SKM-1 (cell line): ENCODE measurements around the gene KRTAP10-10.
"Not testable (repeated sequence)": the region's sequence is repeated elsewhere in the genome, so short reads cannot be mapped to it uniquely, and the experiment has no call there.

Experiments
- DNase-seq: peaks from one replicate; lab custom pipeline; 2025; ENCODE audit not compliant: unreplicated experiment; lab: John Stamatoyannopoulos, UW

The KRTAP10-10 gene

DNA sequence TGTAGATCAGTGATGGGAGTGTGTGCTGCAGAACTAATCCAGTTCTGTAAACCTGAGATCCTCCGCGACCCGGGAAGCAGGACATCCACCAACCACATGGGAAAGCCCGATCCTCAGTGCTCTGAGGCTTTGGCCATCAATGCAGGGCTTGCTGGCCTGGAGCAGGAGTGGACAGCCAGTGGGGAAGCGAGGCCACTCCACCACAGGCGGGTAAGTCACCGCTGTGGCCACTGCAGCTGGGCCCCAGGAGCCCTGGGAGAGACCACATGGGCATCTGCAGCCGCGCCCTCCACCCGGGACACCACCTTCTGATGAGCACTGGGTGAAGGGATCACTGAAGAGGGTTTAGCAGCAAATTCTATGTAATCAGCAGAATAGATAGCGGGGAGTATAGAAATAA, 44.0 kb downstream of the KRTAP10-10 start:
- no peak for DNase-seq

DNA sequence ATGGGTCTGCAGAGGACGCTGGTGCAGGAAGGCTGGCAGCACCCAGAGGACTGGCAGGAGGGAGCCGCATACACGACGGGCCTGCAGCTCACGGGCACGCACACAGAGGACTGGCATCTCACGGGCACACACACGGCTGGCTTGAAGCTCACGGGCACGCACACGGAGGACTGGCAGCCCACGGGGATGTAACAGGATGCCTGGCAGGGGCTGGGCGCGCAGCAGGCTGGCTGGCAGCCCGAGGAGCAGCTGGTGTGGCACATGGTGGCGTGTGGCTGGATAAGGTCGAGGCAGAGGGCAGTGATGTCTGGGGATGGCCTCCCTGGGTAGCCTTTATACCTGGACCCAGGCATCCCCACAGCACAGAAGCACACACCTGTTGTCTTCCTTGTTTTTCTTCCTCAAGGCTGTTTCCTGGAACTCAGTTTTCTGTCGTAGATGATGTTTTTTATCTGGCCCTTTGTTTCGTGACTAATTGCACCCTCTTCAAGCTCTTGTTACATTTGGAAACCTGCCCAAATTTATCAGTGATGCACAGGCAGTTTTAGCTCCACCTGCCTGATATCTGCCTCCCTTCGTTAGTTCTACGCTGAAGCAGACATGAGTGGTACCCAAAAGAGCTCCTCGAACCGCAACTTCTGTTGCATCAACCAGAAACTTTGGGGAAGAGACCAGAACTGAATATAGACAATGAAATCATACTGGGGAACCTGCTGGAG, 44.9 kb downstream of the KRTAP10-10 start, which contains the start of gene KRTAP12-1:
Gene KRTAP12-1 (minus strand): TSS at position 303 of the 719 bp plus-strand sequence. CDS start 40 bp downstream, at position 263.
- no peak for DNase-seq

DNA sequence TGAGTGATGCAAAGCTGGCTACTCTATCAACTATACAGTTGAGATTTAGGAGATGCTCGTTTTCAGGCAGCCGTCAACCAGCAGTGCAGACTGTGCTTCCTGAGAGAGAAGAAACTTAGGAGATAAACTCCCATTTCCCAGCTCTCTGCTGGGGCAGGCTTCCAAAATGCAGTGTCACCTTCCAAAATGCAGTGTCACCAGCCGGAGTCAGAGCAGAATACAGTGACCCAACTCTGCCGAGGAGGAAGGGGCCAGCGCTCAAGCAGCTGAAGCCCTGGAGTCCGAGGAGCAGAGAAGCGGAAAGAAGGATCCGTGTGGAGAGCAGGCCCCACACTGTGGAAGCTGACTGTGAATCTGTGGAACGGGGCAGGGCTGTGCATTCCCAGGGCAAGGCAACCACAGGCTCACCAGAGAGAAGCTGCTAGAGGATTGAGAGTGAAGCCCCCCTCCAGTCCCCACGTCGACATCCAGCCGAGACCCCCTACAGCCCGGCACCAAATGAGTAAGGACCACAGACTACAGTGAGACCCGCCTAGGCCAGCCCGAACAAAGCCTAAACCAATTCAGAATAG, 45.5 kb downstream of the KRTAP10-10 start:
- DNase-seq: no peak

DNA sequence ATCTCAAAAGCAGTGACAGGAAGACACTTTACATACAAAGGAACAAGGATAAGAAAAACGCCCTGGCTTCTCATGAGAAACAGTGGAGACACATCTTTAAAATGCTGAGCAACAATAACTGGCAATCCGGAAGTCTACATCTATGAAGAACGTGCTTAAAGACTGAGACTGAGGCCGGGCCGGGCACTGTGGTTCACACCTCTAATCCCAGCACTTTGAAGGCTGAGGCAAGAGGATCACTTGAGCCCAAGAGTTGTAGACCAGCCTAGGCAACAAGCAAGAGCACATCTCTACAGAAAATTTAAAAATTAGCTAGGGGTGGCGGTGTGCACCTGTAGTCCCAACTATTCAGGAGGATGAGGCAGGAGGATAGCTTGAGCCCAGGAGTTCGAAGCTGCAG, 46.9 kb downstream of the KRTAP10-10 start:
- DNase-seq: no peak

DNA sequence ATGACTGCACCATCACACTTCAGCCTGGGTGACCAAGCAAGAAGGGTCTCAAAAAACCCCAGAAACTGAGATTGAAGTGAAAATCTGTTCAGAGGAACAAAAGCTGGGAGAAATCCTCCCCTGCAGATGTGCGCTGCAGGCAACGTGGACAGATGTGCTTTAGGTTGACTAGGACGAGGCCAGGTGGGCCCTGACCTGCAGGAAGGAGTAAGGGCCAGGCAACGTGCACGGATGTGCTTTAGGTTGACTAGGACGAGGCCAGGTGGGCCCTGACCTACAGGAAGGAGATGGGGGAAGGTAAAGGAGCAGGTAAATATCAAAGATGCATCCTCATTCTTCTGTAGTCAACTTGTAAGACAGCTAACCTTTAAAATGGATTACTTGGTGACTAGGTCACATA, 47.3 kb downstream of the KRTAP10-10 start:
- DNase-seq: no peak

DNA sequence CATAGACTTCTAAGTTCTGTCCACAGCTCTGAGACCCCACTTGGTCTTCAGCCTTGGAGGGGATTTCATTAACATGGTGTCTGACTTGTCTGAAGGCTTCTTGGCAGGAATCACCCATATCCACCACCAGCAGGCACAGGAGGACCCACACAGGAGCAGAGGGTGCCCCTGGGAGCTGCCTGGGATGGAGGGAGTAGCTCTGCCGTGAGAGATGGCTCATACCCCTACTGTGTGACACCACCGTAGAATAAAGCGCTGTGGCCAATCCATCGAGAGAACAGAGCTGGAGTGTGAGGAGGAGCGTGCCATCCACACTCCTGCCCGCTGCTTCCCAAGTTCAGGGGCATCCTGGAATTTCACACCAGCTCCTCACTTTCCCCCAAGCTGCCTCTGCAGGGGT, 47.9 kb downstream of the KRTAP10-10 start:
- DNase-seq: not testable (repeated sequence)

DNA sequence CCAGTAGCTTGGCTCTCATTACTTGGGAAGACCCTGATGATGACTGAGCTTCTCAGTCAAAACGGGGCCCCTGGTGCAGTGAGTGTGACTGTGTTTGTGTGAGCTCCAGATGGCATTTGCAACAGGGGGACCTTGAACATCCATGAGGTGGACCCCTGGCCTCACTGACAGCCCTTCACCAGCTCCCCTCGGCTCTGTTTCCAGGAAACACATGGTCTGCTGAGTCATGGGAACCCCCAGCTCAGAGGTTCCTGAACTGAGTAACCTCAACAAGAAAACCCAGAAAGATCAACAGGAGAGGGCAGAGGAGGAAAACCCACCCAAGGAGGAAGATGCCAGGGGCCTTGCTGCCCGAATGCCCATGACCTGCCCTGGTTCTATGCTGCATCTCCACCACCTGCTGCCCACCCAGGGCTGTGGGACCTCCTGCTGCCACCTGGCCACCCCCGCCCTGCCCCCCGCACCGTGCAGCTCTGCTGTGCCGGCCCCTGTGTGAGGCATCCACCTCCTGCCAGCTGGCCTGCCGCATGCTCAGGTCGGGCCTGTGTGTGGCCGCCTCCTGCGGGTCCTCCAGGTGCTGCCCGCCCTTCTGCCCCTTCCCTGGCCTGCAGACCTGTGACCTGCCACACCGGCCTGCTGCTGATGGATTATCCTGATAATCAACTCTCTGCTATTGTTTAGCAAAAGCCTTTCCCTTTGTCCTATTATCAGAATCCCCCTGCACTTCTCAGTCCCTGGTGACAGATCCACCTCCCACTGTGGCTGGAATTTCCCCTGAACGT, 49.0 kb downstream of the KRTAP10-10 start:
- DNase-seq: no peak

DNA sequence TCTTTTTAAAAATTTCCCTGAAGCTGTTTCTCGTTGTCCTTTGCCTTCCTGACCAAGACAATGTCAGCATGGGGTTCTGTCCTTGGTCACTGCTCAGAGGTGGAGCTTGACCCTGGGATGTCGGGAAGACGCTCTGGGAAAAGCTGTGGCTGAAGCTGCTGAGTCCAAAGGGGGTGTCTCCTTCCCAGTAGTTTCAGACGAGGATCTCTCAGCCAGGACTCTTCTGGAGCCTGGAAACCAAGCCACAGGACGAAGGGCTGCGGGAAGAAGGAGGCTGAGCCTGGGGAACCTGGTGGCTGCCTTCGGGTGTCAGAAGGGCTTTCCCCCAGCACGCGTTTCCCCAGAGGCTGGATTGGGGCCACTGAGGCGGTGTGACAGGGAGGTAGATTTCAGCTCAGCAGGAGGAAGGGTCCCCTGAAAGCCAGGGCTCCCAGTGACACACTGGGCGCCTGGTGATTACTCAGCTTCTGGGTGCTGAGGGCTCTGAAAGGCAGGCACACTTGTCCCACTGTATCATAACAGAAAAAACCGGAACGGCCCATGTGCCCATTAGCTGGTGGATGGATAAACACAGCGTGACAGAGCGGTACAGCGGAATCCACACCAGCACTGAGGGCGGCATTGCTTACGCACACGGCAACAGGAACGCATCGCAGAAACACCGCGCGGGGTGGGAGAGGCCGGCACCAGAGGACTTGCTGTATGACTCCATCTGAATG, 49.8 kb downstream of the KRTAP10-10 start:
- no peak for DNase-seq

DNA sequence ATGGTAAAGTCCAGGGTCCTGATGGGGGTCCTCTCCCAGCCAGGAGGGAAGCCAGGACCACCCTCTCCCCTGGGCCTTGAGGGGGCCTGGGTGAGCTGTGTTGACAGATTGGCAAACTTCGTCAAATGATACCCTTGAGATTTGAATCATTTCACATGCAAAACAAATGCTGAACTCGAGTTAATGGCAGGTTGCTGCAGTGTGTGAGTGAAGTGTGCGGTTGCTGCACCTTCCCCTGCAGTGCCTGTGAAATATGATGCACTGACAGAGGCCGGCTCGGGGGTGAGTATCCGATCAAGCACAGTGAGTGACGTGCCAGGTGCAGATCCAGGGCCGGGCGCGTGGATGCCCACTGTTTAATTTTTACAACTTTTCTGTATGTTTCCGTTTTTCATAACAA, 50.5 kb downstream of the KRTAP10-10 start:
- DNase-seq: no peak
